HG02885 (cell line): ENCODE data around the gene PRADC1.

Experiments used
- ATAC-seq: cut with Tn5 transposase; IDR thresholded peaks from one replicate; pipeline ENCODE4 v1.9.1; 2021; ENCODE audit warnings: mild to moderate bottlenecking; ENCODE audit not compliant: unreplicated experiment, poor library complexity

Gene PRADC1

GRCh38 chr2:73238149-73238548, 5.1 kb upstream of the PRADC1 start:
- no peak for ATAC-seq

GRCh38 chr2:73237168-73237567, 4.1 kb upstream of the PRADC1 start:
- no peak for ATAC-seq

- no peak for ATAC-seq
Measured at GRCh38 chr2:73235315-73236028, 2.4 kb upstream of the PRADC1 start.

GRCh38 chr2:73233932-73234832, 1.1 kb upstream of the PRADC1 start, which contains the start of gene CCT7:
TSS of gene CCT7 (plus strand) at chr2:73234308. CDS start at chr2:73234379, 71 bp downstream.
- peak; percentile 63 for ATAC-seq

GRCh38 chr2:73232403-73233153, 461 bp downstream of the PRADC1 start:
- peak; percentile 7 for ATAC-seq

GRCh38 chr2:73228631-73229030, 4.4 kb downstream of the PRADC1 start:
- ATAC-seq = no peak

- no peak for ATAC-seq
Measured at GRCh38 chr2:73227086-73227485, 6.0 kb downstream of the PRADC1 start.

GRCh38 chr2:73225513-73226360, 7.3 kb downstream of the PRADC1 start:
- no peak for ATAC-seq

GRCh38 chr2:73223821-73224220, 9.2 kb downstream of the PRADC1 start:
- no peak for ATAC-seq

- ATAC-seq = no peak
Measured at GRCh38 chr2:73218298-73218697, 14.7 kb downstream of the PRADC1 start.

GRCh38 chr2:73217826-73218225, 15.2 kb downstream of the PRADC1 start:
- ATAC-seq = no peak

GRCh38 chr2:73217160-73217559, 15.9 kb downstream of the PRADC1 start:
- no peak for ATAC-seq

- ATAC-seq = no peak
Measured at GRCh38 chr2:73215254-73215653, 17.8 kb downstream of the PRADC1 start.

GRCh38 chr2:73214120-73215035, 18.7 kb downstream of the PRADC1 start, which contains the start of gene SMYD5:
TSS of gene SMYD5 (plus strand) at chr2:73214245. CDS start at chr2:73214267, 22 bp downstream.
- peak; percentile 94 for ATAC-seq

GRCh38 chr2:73212448-73213176, 20.4 kb downstream of the PRADC1 start:
- peak; percentile 76 for ATAC-seq

- ATAC-seq = no peak
Measured at GRCh38 chr2:73212098-73212447, 21.0 kb downstream of the PRADC1 start.

- no peak for ATAC-seq
Measured at GRCh38 chr2:73210696-73211095, 22.3 kb downstream of the PRADC1 start.

- no peak for ATAC-seq
Measured at GRCh38 chr2:73210019-73210418, 23.0 kb downstream of the PRADC1 start.
